HepG2 (cell line): ENCODE measurements around the gene TRIM67. TPM values are rescaled to one million over a fixed set of nuclear protein-coding genes. Genes with fewer than 3 reads are reported as not detected.

ENCODE experiments used
- ATAC-seq: fragments of 200-7000 bp; cut with Tn5 transposase; 3 replicates; pipeline ENCODE4 v1.9.1; 2020; ENCODE audit warnings: mild to moderate bottlenecking, moderate library complexity
- BruUV-seq: library from RNA; stranded (reverse); fragments of 400-500 nt; replicated peaks from 2 replicates; lab custom pipeline; 2021; lab: Mats Ljungman, UMichigan
- CTCF ChIA-PET: fragments of 300-600 bp; formaldehyde crosslinking; extraction: SDS; loops from one replicate; lab custom pipeline; 2021; ENCODE audit warnings: low total read pairs, inconsistent platforms, low intra/inter-chr PET ratio; lab: Yijun Ruan, JAX
- POLR2A ChIA-PET: fragments of 350-600 bp; sonication (Branson Sonifier 250); formaldehyde crosslinking; loops from one replicate; lab custom pipeline; 2020; ENCODE audit warnings: antibody characterized with exemption, inconsistent platforms; lab: Yijun Ruan, JAX
- DNase-seq: peaks from one replicate; pipeline ENCODE4 v3.0.0-alpha.2; 2015; ENCODE audit warnings: low spot score
- FAIRE-seq: peaks from 3 replicates; lab custom pipeline; 2011; peaks lifted over from hg19 to GRCh38; lab: Jason Lieb, UNC
- H2AFZ ChIP-seq: one replicate; pipeline ENCODE4 v1.6.1; 2011; ENCODE audit warnings: low read length, inconsistent platforms
- H3K27ac ChIP-seq: fragments of 300-600 bp; 3 replicates; pipeline ENCODE4 v1.8.0; 2011; ENCODE audit warnings: mixed run types, mild to moderate bottlenecking, mixed read lengths, low read length, inconsistent platforms; ENCODE audit not compliant: insufficient read depth; ENCODE audit errors: extremely low read length
- H3K27me3 ChIP-seq, 2 experiments: fragments of 200-600 bp in 1 of 2; 2 replicates in 1 of 2; 3 replicates in 1 of 2; pipeline versions ENCODE4 v1.6.0 to v1.8.0; 2011; ENCODE audit warnings: low read length in 2 of 2, mild to moderate bottlenecking in 2 of 2, moderate library complexity in 2 of 2, inconsistent platforms in 1 of 2; ENCODE audit not compliant: insufficient read depth in 2 of 2, control insufficient read depth in 1 of 2
- H3K36me3 ChIP-seq, 2 experiments: fragments of 200-600 bp in 1 of 2; replicated peaks in 1 of 2; 2 replicates in 1 of 2; 3 replicates in 1 of 2; pipeline versions ENCODE4 v1.5.1 to v1.8.0; 2011; ENCODE audit warnings: low read length in 2 of 2, inconsistent platforms in 1 of 2; ENCODE audit not compliant: insufficient read depth in 2 of 2, control insufficient read depth in 1 of 2
- H3K4me1 ChIP-seq: 2 replicates; pipeline ENCODE4 v1.5.1; 2012; ENCODE audit warnings: low read length, inconsistent platforms; ENCODE audit not compliant: insufficient read depth
- H3K4me2 ChIP-seq: 2 replicates; pipeline ENCODE4 v1.6.0; 2011; ENCODE audit warnings: low read depth, low read length, inconsistent platforms
- H3K4me3 ChIP-seq, 3 experiments: fragments of 200-600 bp in 1 of 3; sonication (generic), shearing (Covaris generic) in 1 of 3; replicated peaks in 1 of 3; 2 replicates each; pipeline ENCODE4 v1.5.1; 2011 to 2016; ENCODE audit warnings: low read length in 3 of 3, inconsistent platforms in 2 of 3, low read depth in 2 of 3, mild to moderate bottlenecking in 2 of 3, control low read depth in 1 of 3, mixed read lengths in 1 of 3; ENCODE audit not compliant: insufficient read depth in 1 of 3
- H3K79me2 ChIP-seq: one replicate; pipeline ENCODE4 v1.6.1; 2011; ENCODE audit warnings: low read length, inconsistent platforms; ENCODE audit not compliant: insufficient read depth
- H3K9ac ChIP-seq: 2 replicates; pipeline ENCODE4 v1.6.0; 2011; ENCODE audit warnings: mild to moderate bottlenecking, low read depth, low read length, inconsistent platforms; ENCODE audit not compliant: insufficient read depth
- H3K9me3 ChIP-seq: 2 replicates; pipeline ENCODE4 v1.5.1; 2012; ENCODE audit warnings: mild to moderate bottlenecking, low read length
- H4K20me1 ChIP-seq: 2 replicates; pipeline ENCODE4 v1.6.0; 2011; ENCODE audit warnings: inconsistent platforms, mild to moderate bottlenecking, low read length, moderate library complexity; ENCODE audit not compliant: insufficient read depth
- AGO2 ChIP-seq: fragments of 200-400 bp; formaldehyde crosslinking; optimal IDR thresholded peaks from 2 replicates; pipeline ENCODE3; 2017; ENCODE audit warnings: mild to moderate bottlenecking, low read depth, low read length, moderate library complexity
- CENPT ChIP-seq: sonication (generic); formaldehyde crosslinking; IDR thresholded peaks from 2 replicates; pipeline ENCODE4 v1.8.0; 2022; ENCODE audit warnings: low read depth, mild to moderate bottlenecking, moderate library complexity, missing genetic modification reagents
- CHCHD3 ChIP-seq: sonication (generic); formaldehyde crosslinking; IDR thresholded peaks from 2 replicates; pipeline ENCODE4 v1.8.0; 2022; ENCODE audit warnings: mild to moderate bottlenecking, missing genetic modification reagents, moderate library complexity
- HNRNPLL ChIP-seq: fragments of 200-400 bp; formaldehyde crosslinking; IDR thresholded peaks from 2 replicates; pipeline ENCODE4 v1.6.1; 2017; ENCODE audit warnings: mild to moderate bottlenecking, low read depth, low read length; ENCODE audit not compliant: poor library complexity, severe bottlenecking
- KAT2B ChIP-seq: fragments of 150-350 bp; IDR thresholded peaks from 2 replicates; pipeline ENCODE4 v1.6.1; 2014; ENCODE audit warnings: low read depth, low read length, borderline replicate concordance
- PHF20 ChIP-seq: sonication (generic); formaldehyde crosslinking; IDR thresholded peaks from 2 replicates; pipeline ENCODE4 v1.5.0; 2020; ENCODE audit warnings: mild to moderate bottlenecking, missing genetic modification reagents
- SALL2 ChIP-seq: sonication (generic); formaldehyde crosslinking; IDR thresholded peaks from 2 replicates; pipeline ENCODE4 v1.8.1; 2023; ENCODE audit warnings: mild to moderate bottlenecking, missing genetic modification reagents, inconsistent platforms
- ZNF782 ChIP-seq: sonication (generic); formaldehyde crosslinking; IDR thresholded peaks from 2 replicates; pipeline ENCODE4 v1.4.0; 2020; ENCODE audit warnings: missing genetic modification reagents, mild to moderate bottlenecking, borderline replicate concordance
- WGBS: methylation state at CpG from one replicate; pipeline ENCODE4 v1.1.6; 2017; ENCODE audit warnings: low lambda C conversion rate; 5-methylcytosine and 5-hydroxymethylcytosine counted together
- in situ Hi-C: cut with HindIII; loops from 2 replicates; pipeline ENCODE4 v1.10.0; 2017; ENCODE audit warnings: low pct_unique_long_range_greater_than_20kb; ENCODE audit not compliant: extremely low pct_ligation_motif_present
- intact Hi-C: fragments of 100-400 bp; cut with micrococcal nuclease; formaldehyde crosslinking; loops from one replicate; pipeline ENCODE4 v1.10.0; 2022; ENCODE audit not compliant: unreplicated experiment
- polyA plus RNA-seq, 8 experiments: library from polyadenylated mRNA; depleted of rRNA in 3 of 8; stranded (reverse) in 7 of 8; unstranded in 1 of 8; fragments of >200 nt; fragmentation: Illumina TruSeq in 4 of 8; extraction: Trizol in 4 of 8; gene quantifications; 2 replicates each; pipeline versions ENCODE4 v1.2.1 to v1.2.3, GENCODE V29; 2011 to 2016; ENCODE audit warnings: low read depth in 4 of 8, missing spikeins in 1 of 8, mixed read lengths in 1 of 8; ENCODE audit not compliant: insufficient read depth in 1 of 8
- total RNA-seq, 5 experiments: library from RNA; depleted of rRNA; stranded (reverse); fragments of >200 nt; fragmentation: Illumina TruSeq; extraction: Trizol; gene quantifications; 2 replicates each; pipeline ENCODE4 v1.2.3, GENCODE V29; 2016; ENCODE audit warnings: low read depth in 1 of 5
- TF ChIP-seq, protein P1 (sequence below): fragments of 450-650 bp; IDR thresholded peaks from 2 replicates; pipeline ENCODE4 v1.6.1; 2016
- TF ChIP-seq, protein P2 (sequence below): sonication (generic); formaldehyde crosslinking; IDR thresholded peaks from 2 replicates; pipeline ENCODE4 v1.5.1; 2020; ENCODE audit warnings: mild to moderate bottlenecking, missing genetic modification reagents, moderate library complexity
- TF ChIP-seq, protein P3 (sequence below): sonication (generic); formaldehyde crosslinking; IDR thresholded peaks from 2 replicates; pipeline ENCODE4 v1.9.0; 2021; ENCODE audit warnings: missing genetic modification reagents, mild to moderate bottlenecking, borderline replicate concordance
- TF ChIP-seq, protein P4 (sequence below): sonication (generic); formaldehyde crosslinking; IDR thresholded peaks from 2 replicates; pipeline ENCODE4 v1.4.0; 2020; ENCODE audit warnings: missing genetic modification reagents, borderline replicate concordance

The TRIM67 gene
- total and polyA plus RNA-seq, 2 of the 13 experiments (the other 11 are each of a cell fraction or from before 2014, with no cell fraction given), result not detected

DNA sequence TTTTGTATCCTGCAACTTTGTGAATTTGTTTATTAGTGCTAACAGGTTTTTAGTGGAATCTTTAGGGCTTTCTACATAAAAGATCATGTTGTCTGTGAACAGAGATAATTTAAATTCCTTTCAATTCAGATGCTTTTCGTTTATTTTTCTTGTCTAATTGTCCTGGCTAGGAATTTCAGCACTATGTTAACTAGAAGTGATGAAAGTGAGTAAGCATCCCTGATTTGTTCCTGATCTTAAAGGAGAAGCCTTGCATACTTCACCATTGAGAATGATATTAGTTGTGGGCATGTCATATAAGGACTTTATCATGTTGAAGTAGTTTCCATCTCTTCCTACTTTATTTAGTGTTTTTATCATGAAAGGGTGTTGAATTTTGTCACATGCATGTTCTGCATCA lies 23.6 kb upstream of the TRIM67 start:
- Histone ChIP-seq H3K27ac (no peak overlapping the region), H3K79me2 (no peaks in the 10 kb centered on the region), H3K4me2 (no peak overlapping the region), H3K9ac (no peak overlapping the region), H3K4me1 (no peaks in the 10 kb centered on the region), H3K36me3 (no peaks in the 10 kb centered on the region), H3K27me3 (no peaks in the 10 kb centered on the region), H2AFZ (no peak overlapping the region), H3K9me3 (no peaks in the 10 kb centered on the region), H4K20me1 (no peaks in the 10 kb centered on the region), H3K4me3 (no peak overlapping the region)
- WGBS, result 0% methylated on average over 1 of the region's 1 CpG
- ChIA-PET POLR2A (no interaction called here), CTCF (no interaction called here)
- TF ChIP-seq KAT2B (no peak), HNRNPLL (no peak), SALL2 (no peak), CENPT (CRISPR knock-in tag) (no peak)
- TF ChIP-seq, protein P1, sequence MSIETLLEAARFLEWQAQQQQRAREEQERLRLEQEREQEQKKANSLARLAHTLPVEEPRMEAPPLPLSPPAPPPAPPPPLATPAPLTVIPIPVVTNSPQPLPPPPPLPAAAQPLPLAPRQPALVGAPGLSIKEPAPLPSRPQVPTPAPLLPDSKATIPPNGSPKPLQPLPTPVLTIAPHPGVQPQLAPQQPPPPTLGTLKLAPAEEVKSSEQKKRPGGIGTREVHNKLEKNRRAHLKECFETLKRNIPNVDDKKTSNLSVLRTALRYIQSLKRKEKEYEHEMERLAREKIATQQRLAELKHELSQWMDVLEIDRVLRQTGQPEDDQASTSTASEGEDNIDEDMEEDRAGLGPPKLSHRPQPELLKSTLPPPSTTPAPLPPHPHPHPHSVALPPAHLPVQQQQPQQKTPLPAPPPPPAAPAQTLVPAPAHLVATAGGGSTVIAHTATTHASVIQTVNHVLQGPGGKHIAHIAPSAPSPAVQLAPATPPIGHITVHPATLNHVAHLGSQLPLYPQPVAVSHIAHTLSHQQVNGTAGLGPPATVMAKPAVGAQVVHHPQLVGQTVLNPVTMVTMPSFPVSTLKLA, result peak; percentile 40
- DNase-seq, result no peak
- in situ Hi-C loops (no loop called here), intact Hi-C loops (no loop called here)
- BruUV-seq, result no TSS peak
- FAIRE-seq, result no peak
- no peak for ATAC-seq

DNA sequence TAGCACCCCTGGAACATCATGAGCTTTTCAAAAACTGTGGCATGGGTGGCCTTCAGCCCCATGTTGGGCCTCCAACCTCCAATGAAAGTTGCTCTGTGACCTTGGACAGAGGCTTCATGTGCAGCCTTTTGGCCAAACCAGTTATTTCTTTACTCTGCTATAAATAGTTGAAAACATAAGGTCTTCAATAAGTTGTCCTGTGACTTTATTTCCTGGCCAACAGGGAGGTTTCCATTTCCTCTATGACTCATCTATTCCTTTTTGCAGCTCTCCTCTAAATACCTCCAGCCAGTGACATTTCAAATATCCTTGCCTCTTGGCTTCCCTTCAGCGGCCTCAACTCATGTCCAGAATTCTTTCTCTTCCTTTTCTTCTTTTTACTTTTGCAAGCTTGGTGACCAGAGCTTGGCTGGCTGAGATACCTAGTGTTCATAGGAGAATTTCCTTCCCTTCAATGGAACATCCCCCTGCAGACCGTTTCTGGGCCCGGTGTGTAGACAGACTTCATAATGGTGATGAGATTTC lies 22.7 kb upstream of the TRIM67 start:
- WGBS, result 23% methylated on average over 3 of the region's 3 CpGs
- Histone ChIP-seq H3K4me3 (no peak overlapping the region), H3K4me1 (no peaks in the 10 kb centered on the region), H3K27me3 (no peaks in the 10 kb centered on the region), H3K36me3 (no peaks in the 10 kb centered on the region), H3K9me3 (no peaks in the 10 kb centered on the region), H3K27ac (no peak overlapping the region), H3K79me2 (no peaks in the 10 kb centered on the region), H4K20me1 (no peaks in the 10 kb centered on the region), H2AFZ (no peak overlapping the region), H3K4me2 (no peak overlapping the region), H3K9ac (no peak overlapping the region)
- FAIRE-seq (no peak), ATAC-seq (no peak), DNase-seq (no peak)
- CTCF ChIA-PET, result no interaction called here
- POLR2A ChIA-PET, result no interaction called here
- no TSS peak for BruUV-seq
- in situ Hi-C loops, result no loop called here
- intact Hi-C loops, result no loop called here
- TF ChIP-seq, protein P2, sequence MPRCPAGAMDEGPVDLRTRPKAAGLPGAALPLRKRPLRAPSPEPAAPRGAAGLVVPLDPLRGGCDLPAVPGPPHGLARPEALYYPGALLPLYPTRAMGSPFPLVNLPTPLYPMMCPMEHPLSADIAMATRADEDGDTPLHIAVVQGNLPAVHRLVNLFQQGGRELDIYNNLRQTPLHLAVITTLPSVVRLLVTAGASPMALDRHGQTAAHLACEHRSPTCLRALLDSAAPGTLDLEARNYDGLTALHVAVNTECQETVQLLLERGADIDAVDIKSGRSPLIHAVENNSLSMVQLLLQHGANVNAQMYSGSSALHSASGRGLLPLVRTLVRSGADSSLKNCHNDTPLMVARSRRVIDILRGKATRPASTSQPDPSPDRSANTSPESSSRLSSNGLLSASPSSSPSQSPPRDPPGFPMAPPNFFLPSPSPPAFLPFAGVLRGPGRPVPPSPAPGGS (CRISPR knock-in tag), result no peak
- TF ChIP-seq PHF20 (CRISPR knock-in tag), result no peak
- no peak for TF ChIP-seq ZNF782
- TF ChIP-seq, protein P3, sequence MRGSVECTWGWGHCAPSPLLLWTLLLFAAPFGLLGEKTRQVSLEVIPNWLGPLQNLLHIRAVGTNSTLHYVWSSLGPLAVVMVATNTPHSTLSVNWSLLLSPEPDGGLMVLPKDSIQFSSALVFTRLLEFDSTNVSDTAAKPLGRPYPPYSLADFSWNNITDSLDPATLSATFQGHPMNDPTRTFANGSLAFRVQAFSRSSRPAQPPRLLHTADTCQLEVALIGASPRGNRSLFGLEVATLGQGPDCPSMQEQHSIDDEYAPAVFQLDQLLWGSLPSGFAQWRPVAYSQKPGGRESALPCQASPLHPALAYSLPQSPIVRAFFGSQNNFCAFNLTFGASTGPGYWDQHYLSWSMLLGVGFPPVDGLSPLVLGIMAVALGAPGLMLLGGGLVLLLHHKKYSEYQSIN (CRISPR knock-in tag), result no peak
- no peak for TF ChIP-seq AGO2
- TF ChIP-seq, protein P4, sequence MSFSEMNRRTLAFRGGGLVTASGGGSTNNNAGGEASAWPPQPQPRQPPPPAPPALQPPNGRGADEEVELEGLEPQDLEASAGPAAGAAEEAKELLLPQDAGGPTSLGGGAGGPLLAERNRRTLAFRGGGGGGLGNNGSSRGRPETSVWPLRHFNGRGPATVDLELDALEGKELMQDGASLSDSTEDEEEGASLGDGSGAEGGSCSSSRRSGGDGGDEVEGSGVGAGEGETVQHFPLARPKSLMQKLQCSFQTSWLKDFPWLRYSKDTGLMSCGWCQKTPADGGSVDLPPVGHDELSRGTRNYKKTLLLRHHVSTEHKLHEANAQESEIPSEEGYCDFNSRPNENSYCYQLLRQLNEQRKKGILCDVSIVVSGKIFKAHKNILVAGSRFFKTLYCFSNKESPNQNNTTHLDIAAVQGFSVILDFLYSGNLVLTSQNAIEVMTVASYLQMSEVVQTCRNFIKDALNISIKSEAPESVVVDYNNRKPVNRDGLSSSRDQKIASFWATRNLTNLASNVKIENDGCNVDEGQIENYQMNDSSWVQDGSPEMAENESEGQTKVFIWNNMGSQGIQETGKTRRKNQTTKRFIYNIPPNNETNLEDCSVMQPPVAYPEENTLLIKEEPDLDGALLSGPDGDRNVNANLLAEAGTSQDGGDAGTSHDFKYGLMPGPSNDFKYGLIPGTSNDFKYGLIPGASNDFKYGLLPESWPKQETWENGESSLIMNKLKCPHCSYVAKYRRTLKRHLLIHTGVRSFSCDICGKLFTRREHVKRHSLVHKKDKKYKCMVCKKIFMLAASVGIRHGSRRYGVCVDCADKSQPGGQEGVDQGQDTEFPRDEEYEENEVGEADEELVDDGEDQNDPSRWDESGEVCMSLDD (CRISPR knock-in tag), result no peak
- TF ChIP-seq CHCHD3 (CRISPR knock-in tag), result no peak
